Activated T-helper 1 cell treated with anti-CD3 and anti-CD28 coated beads, Interleukin-2, amount 50 U/mL, for 16 hours (primary cell): ENCODE measurements around the gene NKTR.

ENCODE experiments used
- DNase-seq, 2 donors: peaks; one replicate each; pipeline ENCODE4 v3.0.0-alpha.2; 2020; ENCODE audit warnings: low read depth in 1 of 2, low spot score in 1 of 2

Gene NKTR

DNA sequence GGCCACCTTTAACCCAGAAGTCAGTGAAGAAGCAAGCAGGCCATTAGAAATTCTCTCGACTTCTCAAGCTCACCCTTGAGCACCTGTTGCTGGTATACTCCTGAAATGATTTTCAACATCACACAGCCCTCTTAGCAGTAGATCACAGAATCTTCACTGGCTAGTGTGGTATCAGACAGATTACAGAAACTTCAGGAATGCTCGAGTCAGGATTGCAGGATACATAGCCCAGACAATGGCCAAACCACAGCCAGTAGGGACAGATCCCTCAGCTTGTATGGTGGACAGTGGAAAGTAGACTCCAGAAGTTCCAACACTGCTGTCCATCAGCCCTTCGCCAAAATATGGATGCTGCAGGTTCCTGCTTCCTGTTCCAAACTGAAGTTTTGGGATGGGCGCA lies 80.3 kb downstream of the NKTR start:
- no peak for DNase-seq

GRCh38 chr3:42681361-42682038 lies 81.0 kb downstream of the NKTR start:
- DNase-seq = no peak

- DNase-seq = no peak
Measured at GRCh38 chr3:42682301-42683070, 82.0 kb downstream of the NKTR start.

- DNase-seq = peak in 1 of 2 donors; percentile 11
Measured at GRCh38 chr3:42683875-42684598, 83.6 kb downstream of the NKTR start.

- DNase-seq = no peak
Measured at GRCh38 chr3:42684632-42685362, 84.3 kb downstream of the NKTR start.

GRCh38 chr3:42685363-42685881 lies 84.9 kb downstream of the NKTR start, which contains the start of gene KLHL40:
Gene KLHL40 (plus strand): TSS chr3:42685537. CDS start chr3:42685619, 82 bp downstream.
- DNase-seq = no peak

DNA sequence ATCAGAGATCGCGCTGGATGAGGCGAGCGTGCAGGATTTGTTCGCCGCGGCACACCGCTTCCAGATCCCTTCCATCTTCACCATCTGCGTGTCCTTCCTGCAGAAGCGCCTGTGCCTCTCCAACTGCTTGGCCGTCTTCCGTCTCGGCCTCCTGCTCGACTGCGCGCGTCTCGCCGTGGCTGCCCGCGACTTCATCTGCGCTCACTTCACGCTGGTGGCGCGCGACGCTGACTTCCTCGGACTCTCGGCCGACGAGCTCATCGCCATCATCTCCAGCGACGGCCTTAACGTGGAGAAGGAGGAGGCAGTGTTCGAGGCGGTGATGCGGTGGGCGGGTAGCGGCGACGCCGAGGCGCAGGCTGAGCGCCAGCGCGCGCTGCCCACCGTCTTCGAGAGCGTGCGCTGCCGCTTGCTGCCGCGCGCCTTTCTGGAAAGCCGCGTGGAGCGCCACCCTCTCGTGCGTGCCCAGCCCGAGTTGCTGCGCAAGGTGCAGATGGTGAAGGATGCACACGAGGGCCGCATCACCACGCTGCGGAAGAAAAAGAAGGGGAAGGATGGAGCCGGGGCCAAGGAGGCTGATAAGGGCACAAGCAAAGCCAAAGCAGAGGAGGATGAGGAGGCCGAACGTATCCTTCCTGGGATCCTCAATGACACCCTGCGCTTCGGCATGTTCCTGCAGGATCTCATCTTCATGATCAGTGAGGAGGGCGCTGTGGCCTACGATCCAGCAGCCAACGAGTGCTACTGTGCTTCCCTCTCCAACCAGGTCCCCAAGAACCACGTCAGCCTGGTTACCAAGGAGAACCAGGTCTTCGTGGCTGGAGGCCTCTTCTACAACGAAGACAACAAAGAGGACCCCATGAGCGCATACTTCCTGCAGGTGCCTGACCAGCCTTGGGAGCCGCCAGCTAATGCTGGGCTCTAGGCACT lies 85.7 kb downstream of the NKTR start:
- no peak for DNase-seq

- no peak for DNase-seq
Measured at GRCh38 chr3:42686832-42687650, 86.6 kb downstream of the NKTR start.

- DNase-seq = no peak
Measured at GRCh38 chr3:42688016-42688415, 87.5 kb downstream of the NKTR start.

DNA sequence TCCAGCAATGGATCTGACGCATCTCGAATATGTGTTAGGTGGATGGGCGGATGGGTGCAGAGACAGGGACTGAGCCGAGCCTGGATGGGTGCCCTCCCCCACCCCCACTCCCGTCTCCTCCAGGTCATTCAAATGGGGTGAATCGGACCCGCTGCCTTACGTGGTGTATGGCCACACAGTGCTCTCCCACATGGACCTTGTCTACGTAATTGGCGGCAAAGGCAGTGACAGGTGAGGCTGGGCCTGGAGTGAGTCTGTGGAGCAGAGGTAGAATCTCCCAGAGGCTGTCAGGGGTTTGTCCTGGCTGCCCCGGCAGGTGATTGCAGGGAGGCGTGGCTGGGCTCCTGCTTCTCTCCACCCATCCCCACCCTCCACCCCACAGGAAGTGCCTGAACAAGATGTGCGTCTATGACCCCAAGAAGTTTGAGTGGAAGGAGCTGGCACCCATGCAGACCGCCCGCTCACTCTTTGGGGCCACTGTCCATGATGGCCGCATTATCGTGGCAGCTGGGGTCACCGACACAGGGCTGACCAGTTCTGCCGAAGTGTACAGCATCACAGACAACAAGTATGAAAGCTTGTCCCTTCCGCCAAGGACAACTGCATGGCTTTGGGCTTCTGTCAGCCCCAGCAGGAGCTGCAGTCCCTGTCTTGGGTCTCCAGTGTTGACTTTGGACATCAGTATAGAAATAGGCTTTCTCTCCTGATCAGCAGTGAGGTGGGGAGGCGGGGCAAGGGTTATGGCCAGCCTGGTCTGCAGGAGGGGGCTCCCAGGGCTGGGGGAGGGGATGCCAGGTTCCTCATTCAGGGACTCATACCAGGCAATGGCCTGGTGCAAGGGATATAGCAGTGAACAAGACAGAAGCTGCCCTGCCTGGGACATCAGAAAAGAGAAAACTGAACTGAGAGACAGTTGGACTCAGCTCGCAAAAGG lies 88.3 kb downstream of the NKTR start:
- no peak for DNase-seq

- DNase-seq = no peak
Measured at GRCh38 chr3:42689421-42690014, 89.0 kb downstream of the NKTR start.

DNA sequence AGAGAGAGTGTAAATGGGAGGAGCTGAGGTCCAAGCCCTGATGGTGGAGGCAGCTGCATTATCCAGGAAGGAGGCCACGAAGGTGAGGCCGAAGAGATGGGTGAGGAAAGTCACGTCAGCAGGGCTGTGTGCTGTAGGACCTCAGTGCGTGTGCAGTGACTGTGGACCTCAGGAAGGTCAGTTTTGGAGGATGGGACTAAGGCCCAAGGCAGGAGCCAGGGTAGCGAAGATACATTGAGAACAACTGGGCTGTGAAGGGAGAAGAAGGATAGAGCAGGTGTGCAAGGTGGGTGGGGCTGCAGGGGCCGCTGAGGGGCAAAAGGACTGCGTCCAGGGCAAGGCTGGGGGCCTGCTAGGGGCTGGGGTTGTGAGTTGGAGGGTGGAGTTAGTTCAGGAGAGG lies 89.7 kb downstream of the NKTR start:
- DNase-seq = no peak

- DNase-seq = no peak
Measured at GRCh38 chr3:42690766-42691680, 90.5 kb downstream of the NKTR start.

DNA sequence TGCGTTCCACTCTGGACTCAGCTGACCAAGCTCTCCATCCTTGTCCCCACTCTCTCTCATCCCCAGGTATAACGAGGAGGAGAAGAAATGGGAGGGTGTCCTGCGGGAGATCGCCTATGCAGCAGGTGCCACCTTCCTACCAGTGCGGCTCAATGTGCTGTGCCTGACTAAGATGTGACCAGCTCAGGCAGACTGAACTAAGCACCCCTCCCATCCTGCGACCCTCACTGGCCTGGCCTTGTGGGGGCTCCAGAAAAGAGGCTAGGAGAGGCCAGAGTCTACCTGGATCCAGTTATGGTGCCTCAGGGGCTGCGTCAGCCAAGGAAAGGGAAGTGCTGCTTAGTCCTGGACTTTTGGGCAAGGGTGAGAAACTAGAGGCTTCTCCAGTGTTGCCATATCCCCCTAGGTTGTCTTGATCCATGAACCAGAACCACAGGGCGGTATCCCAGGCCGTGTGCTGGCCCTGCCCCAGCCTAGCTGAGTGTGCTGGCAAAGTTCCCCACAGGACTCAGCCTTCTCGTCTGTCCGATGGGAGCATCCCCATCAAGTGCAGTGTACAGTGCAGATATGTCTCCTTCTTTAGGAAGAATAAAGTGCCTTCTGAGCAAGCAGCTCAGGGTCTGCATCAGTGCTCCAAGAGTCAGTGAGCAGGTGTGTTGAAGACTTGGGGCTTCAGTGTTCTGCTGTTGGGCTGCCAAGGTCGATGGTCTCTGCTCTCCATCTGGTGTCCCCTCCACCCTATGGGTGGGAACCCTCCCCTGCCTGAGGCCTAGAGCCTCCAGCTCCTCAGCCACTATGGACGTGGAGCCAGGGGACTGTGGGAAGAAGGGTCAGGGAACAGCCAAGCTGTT lies 91.6 kb downstream of the NKTR start:
- no peak for DNase-seq

GRCh38 chr3:42692667-42693529 lies 92.4 kb downstream of the NKTR start:
- no peak for DNase-seq
